B cell (primary cell): Measurements from ENCODE around the gene ZNF496.

Experiments used
- CTCF ChIP-seq: fragments of 200-600 bp; IDR thresholded peaks from one replicate; pipeline ENCODE4 v1.8.0; 2022; ENCODE audit warnings: antibody characterized with exemption, mild to moderate bottlenecking
- EZH2 ChIP-seq: IDR thresholded peaks from 2 replicates; pipeline ENCODE4 v1.6.1; 2012; ENCODE audit warnings: borderline replicate concordance, low read depth, mild to moderate bottlenecking, moderate library complexity, low read length; ENCODE audit not compliant: insufficient read depth, poor library complexity, severe bottlenecking

GRCh38 chr1:247335882-247336281 lies 4.2 kb upstream of the ZNF496 start:
- TF ChIP-seq EZH2, result no peak
- no peak for TF ChIP-seq CTCF
